ENCODE measurements around the gene FAM3D. TPM values are rescaled to one million over a fixed set of nuclear protein-coding genes. Genes with fewer than 3 reads are reported as not detected.

The FAM3D gene
- total and polyA plus RNA-seq, 8 donors: 0.32 to 2.1 (median 0.67) TPM

DNA sequence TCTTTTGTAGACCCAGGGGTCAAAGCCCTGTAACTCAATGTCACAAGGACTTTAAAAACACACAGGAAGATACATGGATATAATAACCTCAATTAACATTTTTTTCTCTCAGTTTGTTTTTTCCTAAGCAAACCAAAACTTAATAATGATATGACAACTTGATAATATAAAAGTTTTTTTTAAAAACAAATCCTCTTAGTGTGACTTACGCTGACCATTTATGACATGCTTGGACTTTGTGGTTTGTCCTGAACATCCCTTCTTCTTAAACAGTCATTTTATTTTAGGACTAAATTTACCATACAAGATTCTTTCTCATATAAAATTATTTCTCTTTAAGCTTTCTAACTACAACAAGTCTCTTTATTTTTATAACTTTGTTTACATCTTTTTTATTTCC, 25.4 kb upstream of the FAM3D start:
- intact Hi-C loops (cut with DNase I): no loop called here
- no peak overlapping the region for H3K4me3 ChIP-seq
- DNase-seq (no peak), FAIRE-seq (peak; percentile 20), ATAC-seq (no peak)
- H3K36me3 ChIP-seq: no peaks in the 10 kb centered on the region
- H3K27ac ChIP-seq: no peak overlapping the region
- TF ChIP-seq, protein P1, sequence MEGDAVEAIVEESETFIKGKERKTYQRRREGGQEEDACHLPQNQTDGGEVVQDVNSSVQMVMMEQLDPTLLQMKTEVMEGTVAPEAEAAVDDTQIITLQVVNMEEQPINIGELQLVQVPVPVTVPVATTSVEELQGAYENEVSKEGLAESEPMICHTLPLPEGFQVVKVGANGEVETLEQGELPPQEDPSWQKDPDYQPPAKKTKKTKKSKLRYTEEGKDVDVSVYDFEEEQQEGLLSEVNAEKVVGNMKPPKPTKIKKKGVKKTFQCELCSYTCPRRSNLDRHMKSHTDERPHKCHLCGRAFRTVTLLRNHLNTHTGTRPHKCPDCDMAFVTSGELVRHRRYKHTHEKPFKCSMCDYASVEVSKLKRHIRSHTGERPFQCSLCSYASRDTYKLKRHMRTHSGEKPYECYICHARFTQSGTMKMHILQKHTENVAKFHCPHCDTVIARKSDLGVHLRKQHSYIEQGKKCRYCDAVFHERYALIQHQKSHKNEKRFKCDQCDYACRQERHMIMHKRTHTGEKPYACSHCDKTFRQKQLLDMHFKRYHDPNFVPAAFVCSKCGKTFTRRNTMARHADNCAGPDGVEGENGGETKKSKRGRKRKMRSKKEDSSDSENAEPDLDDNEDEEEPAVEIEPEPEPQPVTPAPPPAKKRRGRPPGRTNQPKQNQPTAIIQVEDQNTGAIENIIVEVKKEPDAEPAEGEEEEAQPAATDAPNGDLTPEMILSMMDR (IDR thresholded peaks at IDR 0.05): no peak
- WGBS, 2 donors: 96 to 97% methylated on average over 1 of the region's 1 CpG
- no peaks in the 10 kb centered on the region for H3K27me3 ChIP-seq
- H3K4me1 ChIP-seq: peaks cover 0 to 4% (median 0%) of the 10 kb centered on the region in 3 donors
- H3K9me3 ChIP-seq: peaks cover 0 to 3% (median 0%) of the 10 kb centered on the region in 4 donors

DNA sequence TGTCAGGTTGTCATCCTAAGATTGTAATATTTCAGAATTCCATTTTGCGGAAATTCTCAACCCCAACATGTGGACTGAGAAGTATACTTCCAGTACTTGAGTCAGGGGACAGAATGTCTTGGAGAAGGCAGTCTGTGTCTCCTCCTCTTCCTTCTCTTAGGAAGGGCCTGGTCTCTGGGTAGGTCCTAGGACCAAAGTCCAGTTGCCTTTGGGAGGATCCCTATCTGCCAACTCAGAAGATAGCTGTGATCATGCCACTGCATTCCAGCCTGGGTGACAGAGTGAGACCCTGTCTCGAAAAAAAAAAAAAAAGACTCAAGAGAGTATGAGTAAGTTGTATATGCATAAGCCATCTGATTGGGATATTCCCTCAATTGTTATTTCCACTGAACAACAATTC, 23.9 kb upstream of the FAM3D start:
- WGBS, 2 donors: 79 to 85% methylated on average over 2 of the region's 2 CpGs
- peaks cover 0 to 3% (median 0%) of the 10 kb centered on the region in 4 donors for H3K9me3 ChIP-seq
- intact Hi-C loops (cut with DNase I): no loop called here
- no peaks in the 10 kb centered on the region for H3K27me3 ChIP-seq
- no peak overlapping the region for H3K27ac ChIP-seq
- no peaks in the 10 kb centered on the region for H3K36me3 ChIP-seq
- FAIRE-seq (no peak), ATAC-seq (no peak), DNase-seq (no peak)
- H3K4me3 ChIP-seq: no peak overlapping the region
- TF ChIP-seq, protein P1 (IDR thresholded peaks at IDR 0.05): no peak
- H3K4me1 ChIP-seq: peaks cover 0 to 4% (median 0%) of the 10 kb centered on the region in 3 donors

DNA sequence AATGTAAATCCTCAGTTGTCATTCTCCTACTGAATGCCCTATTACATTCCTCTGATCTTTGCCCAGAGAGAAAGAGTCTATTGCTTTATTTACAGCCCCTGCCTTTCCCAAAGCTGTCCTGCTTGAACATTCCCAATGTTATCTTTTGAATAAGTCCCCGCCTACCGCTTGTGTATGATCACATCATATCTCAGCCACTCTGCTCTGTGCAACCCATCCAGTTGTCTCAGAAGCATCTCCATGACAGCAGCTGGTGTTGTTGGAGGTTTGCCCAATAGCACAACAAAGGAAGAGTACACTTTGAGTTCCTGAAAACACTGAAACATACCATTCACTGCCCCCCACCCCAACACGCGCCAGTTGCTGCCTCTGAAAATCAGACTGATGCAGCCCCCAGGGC, 22.0 kb upstream of the FAM3D start:
- Histone ChIP-seq H3K9me3 (peaks cover 0 to 3% (median 0%) of the 10 kb centered on the region in 4 donors), H3K36me3 (no peaks in the 10 kb centered on the region), H3K4me3 (no peak overlapping the region), H3K27ac (no peak overlapping the region), H3K4me1 (peaks cover 0 to under 1% (median 0%) of the 10 kb centered on the region in 3 donors), H3K27me3 (no peaks in the 10 kb centered on the region)
- DNase-seq: no peak
- TF ChIP-seq, protein P1 (IDR thresholded peaks at IDR 0.05): no peak
- FAIRE-seq: no peak
- no peak for ATAC-seq
- intact Hi-C loops (cut with DNase I): no loop called here
- WGBS, 2 donors: 72 to 81% methylated on average over 4 of the region's 4 CpGs

DNA sequence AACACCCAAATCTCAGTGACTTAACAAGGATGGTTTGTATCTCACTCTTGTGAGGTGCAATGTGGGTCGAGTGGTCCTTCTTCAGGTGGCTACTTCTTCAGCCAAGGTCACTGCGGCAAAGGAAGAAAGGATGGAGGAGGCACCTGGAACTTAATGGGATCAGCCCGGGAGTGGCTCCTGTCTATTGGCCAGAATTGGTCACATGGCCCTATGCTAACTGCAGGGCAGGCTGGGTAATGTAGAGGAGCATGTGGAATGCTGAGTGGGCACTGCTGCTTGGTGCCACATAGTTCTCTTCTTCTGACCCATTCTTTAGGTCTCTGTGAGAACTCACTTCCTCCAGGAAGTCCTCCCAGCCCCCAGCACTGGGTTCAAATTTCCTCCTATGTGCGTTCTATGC, 20.3 kb upstream of the FAM3D start:
- H3K4me3 ChIP-seq: no peak overlapping the region
- no peaks in the 10 kb centered on the region for H3K4me1 ChIP-seq
- intact Hi-C loops (cut with DNase I): no loop called here
- no peak for FAIRE-seq
- H3K9me3 ChIP-seq: peaks cover 0 to under 1% (median 0%) of the 10 kb centered on the region in 4 donors
- WGBS, 2 donors: 78 to 82% methylated on average over 4 of the region's 4 CpGs
- no peak for ATAC-seq
- TF ChIP-seq, protein P1 (IDR thresholded peaks at IDR 0.05): no peak
- no peak overlapping the region for H3K27ac ChIP-seq
- no peak for DNase-seq
- H3K36me3 ChIP-seq: no peaks in the 10 kb centered on the region
- no peaks in the 10 kb centered on the region for H3K27me3 ChIP-seq

DNA sequence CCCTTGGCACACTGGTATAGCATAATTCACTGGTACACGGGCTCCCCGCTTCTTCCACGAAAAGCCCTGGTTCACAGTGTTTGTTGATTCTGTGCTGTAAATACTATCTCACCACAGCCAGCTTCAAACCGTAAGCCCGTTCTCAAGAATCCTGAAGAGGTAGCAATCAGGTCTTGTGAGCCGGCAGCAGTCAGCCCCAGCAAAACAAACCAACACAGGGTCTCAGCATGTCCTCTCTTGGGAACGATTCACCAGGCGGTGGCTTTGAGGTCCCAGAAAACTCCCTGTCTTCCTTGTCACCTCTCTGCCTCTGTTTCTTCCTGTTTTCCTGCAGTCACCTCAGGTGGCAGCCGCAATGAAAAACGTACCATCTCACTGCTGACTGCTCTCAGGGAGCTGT, 19.1 kb upstream of the FAM3D start:
- TF ChIP-seq, protein P1 (IDR thresholded peaks at IDR 0.05): no peak
- H3K27me3 ChIP-seq: no peaks in the 10 kb centered on the region
- 84 to 87% methylated on average over 10 of the region's 10 CpGs for WGBS, 2 donors
- intact Hi-C loops (cut with DNase I): no loop called here
- H3K36me3 ChIP-seq: no peaks in the 10 kb centered on the region
- no peak overlapping the region for H3K4me3 ChIP-seq
- no peak for FAIRE-seq
- no peaks in the 10 kb centered on the region for H3K9me3 ChIP-seq
- ATAC-seq: no peak
- no peak overlapping the region for H3K27ac ChIP-seq
- no peak for DNase-seq
- H3K4me1 ChIP-seq: no peaks in the 10 kb centered on the region
